Activated T-cell treated with anti-CD3 and anti-CD28 coated beads, Interleukin-2, amount 50 U/mL, for 24 hours (primary cell): Measurements from ENCODE around the gene OLFML2A.

Experiments used
- DNase-seq: peaks from one replicate; pipeline ENCODE4 v3.0.0-alpha.2; 2020
- H3K27ac Mint-ChIP-seq: 2 replicates; pipeline ENCODE4 v1.8.0; 2020; ENCODE audit warnings: mild to moderate bottlenecking, mixed read lengths
- H3K27me3 Mint-ChIP-seq: 2 replicates; pipeline ENCODE4 v1.8.0; 2020; ENCODE audit warnings: mixed read lengths
- H3K36me3 Mint-ChIP-seq: 2 replicates; pipeline ENCODE4 v1.8.0; 2020; ENCODE audit warnings: low read depth, mixed read lengths
- H3K4me1 Mint-ChIP-seq: 2 replicates; pipeline ENCODE4 v1.8.0; 2020; ENCODE audit warnings: low read depth, mixed read lengths
- H3K4me3 Mint-ChIP-seq: 2 replicates; pipeline ENCODE4 v1.8.0; 2020; ENCODE audit warnings: mild to moderate bottlenecking, moderate library complexity, mixed read lengths
- H3K9me3 Mint-ChIP-seq: 2 replicates; pipeline ENCODE4 v1.8.0; 2020; ENCODE audit warnings: mixed read lengths

Gene OLFML2A

GRCh38 chr9:124792257-124793014 is 15.5 kb downstream of the OLFML2A start:
- Mint-ChIP-seq H3K27ac (no peak overlapping the region), H3K4me1 (no peaks in the 10 kb centered on the region), H3K27me3 (peaks cover 33% of the 10 kb centered on the region), H3K9me3 (no peaks in the 10 kb centered on the region), H3K36me3 (no peaks in the 10 kb centered on the region), H3K4me3 (no peak overlapping the region)
- DNase-seq: no peak

GRCh38 chr9:124793015-124793541 is 16.1 kb downstream of the OLFML2A start:
- Mint-ChIP-seq H3K4me1 (no peaks in the 10 kb centered on the region), H3K36me3 (no peaks in the 10 kb centered on the region), H3K27me3 (peaks cover 35% of the 10 kb centered on the region), H3K4me3 (no peak overlapping the region), H3K27ac (no peak overlapping the region), H3K9me3 (no peaks in the 10 kb centered on the region)
- DNase-seq: no peak

GRCh38 chr9:124794902-124795491 is 18.1 kb downstream of the OLFML2A start:
- H3K9me3 Mint-ChIP-seq: no peaks in the 10 kb centered on the region
- no peak for DNase-seq
- no peaks in the 10 kb centered on the region for H3K4me1 Mint-ChIP-seq
- no peak overlapping the region for H3K4me3 Mint-ChIP-seq
- H3K27ac Mint-ChIP-seq: no peak overlapping the region
- no peaks in the 10 kb centered on the region for H3K36me3 Mint-ChIP-seq
- peaks cover 37% of the 10 kb centered on the region for H3K27me3 Mint-ChIP-seq

- no peak overlapping the region for H3K27ac Mint-ChIP-seq
- no peak for DNase-seq
- no peaks in the 10 kb centered on the region for H3K4me1 Mint-ChIP-seq
- no peaks in the 10 kb centered on the region for H3K9me3 Mint-ChIP-seq
- peaks cover 37% of the 10 kb centered on the region for H3K27me3 Mint-ChIP-seq
- H3K36me3 Mint-ChIP-seq: no peaks in the 10 kb centered on the region
- H3K4me3 Mint-ChIP-seq: no peak overlapping the region
Observed at GRCh38 chr9:124795881-124796431, 19.0 kb downstream of the OLFML2A start.

GRCh38 chr9:124797343-124798103 is 20.6 kb downstream of the OLFML2A start:
- no peak overlapping the region for H3K27ac Mint-ChIP-seq
- no peak overlapping the region for H3K4me3 Mint-ChIP-seq
- DNase-seq: no peak
- peaks cover 29% of the 10 kb centered on the region for H3K27me3 Mint-ChIP-seq
- no peaks in the 10 kb centered on the region for H3K9me3 Mint-ChIP-seq
- H3K36me3 Mint-ChIP-seq: no peaks in the 10 kb centered on the region
- no peaks in the 10 kb centered on the region for H3K4me1 Mint-ChIP-seq

- H3K27me3 Mint-ChIP-seq: peaks cover 17% of the 10 kb centered on the region
- no peak overlapping the region for H3K27ac Mint-ChIP-seq
- DNase-seq: no peak
- H3K9me3 Mint-ChIP-seq: no peaks in the 10 kb centered on the region
- H3K4me3 Mint-ChIP-seq: no peak overlapping the region
- no peaks in the 10 kb centered on the region for H3K4me1 Mint-ChIP-seq
- H3K36me3 Mint-ChIP-seq: no peaks in the 10 kb centered on the region
Observed at GRCh38 chr9:124799274-124800006, 22.5 kb downstream of the OLFML2A start.

- no peaks in the 10 kb centered on the region for H3K36me3 Mint-ChIP-seq
- peaks cover 17% of the 10 kb centered on the region for H3K27me3 Mint-ChIP-seq
- no peak for DNase-seq
- H3K27ac Mint-ChIP-seq: no peak overlapping the region
- no peak overlapping the region for H3K4me3 Mint-ChIP-seq
- H3K4me1 Mint-ChIP-seq: no peaks in the 10 kb centered on the region
- no peaks in the 10 kb centered on the region for H3K9me3 Mint-ChIP-seq
Observed at GRCh38 chr9:124800306-124801259, 23.6 kb downstream of the OLFML2A start.

- no peak overlapping the region for H3K4me3 Mint-ChIP-seq
- DNase-seq: no peak
- no peak overlapping the region for H3K27ac Mint-ChIP-seq
- H3K27me3 Mint-ChIP-seq: peaks cover 15% of the 10 kb centered on the region
- H3K9me3 Mint-ChIP-seq: no peaks in the 10 kb centered on the region
- no peaks in the 10 kb centered on the region for H3K36me3 Mint-ChIP-seq
- no peaks in the 10 kb centered on the region for H3K4me1 Mint-ChIP-seq
Observed at GRCh38 chr9:124801356-124801755, 24.4 kb downstream of the OLFML2A start.

- Mint-ChIP-seq H3K36me3 (no peaks in the 10 kb centered on the region), H3K27ac (no peak overlapping the region), H3K4me1 (no peaks in the 10 kb centered on the region), H3K9me3 (no peaks in the 10 kb centered on the region), H3K4me3 (no peak overlapping the region), H3K27me3 (peaks cover 6% of the 10 kb centered on the region)
- no peak for DNase-seq
Observed at GRCh38 chr9:124802426-124802825, 25.5 kb downstream of the OLFML2A start.

- Mint-ChIP-seq H3K27me3 (peaks cover 2% of the 10 kb centered on the region), H3K27ac (no peak overlapping the region), H3K36me3 (no peaks in the 10 kb centered on the region), H3K4me3 (no peak overlapping the region), H3K4me1 (no peaks in the 10 kb centered on the region), H3K9me3 (no peaks in the 10 kb centered on the region)
- no peak for DNase-seq
Observed at GRCh38 chr9:124803911-124804310, 27.0 kb downstream of the OLFML2A start.

- H3K9me3 Mint-ChIP-seq: no peaks in the 10 kb centered on the region
- peaks cover 2% of the 10 kb centered on the region for H3K27me3 Mint-ChIP-seq
- H3K4me1 Mint-ChIP-seq: no peaks in the 10 kb centered on the region
- no peaks in the 10 kb centered on the region for H3K36me3 Mint-ChIP-seq
- H3K27ac Mint-ChIP-seq: no peak overlapping the region
- DNase-seq: no peak
- no peak overlapping the region for H3K4me3 Mint-ChIP-seq
Observed at GRCh38 chr9:124805186-124805585, 28.3 kb downstream of the OLFML2A start.

GRCh38 chr9:124808246-124808956 is 31.5 kb downstream of the OLFML2A start:
- Mint-ChIP-seq H3K4me1 (no peaks in the 10 kb centered on the region), H3K36me3 (no peaks in the 10 kb centered on the region), H3K27ac (no peak overlapping the region), H3K9me3 (no peaks in the 10 kb centered on the region), H3K4me3 (no peak overlapping the region), H3K27me3 (peaks cover 2% of the 10 kb centered on the region)
- DNase-seq: no peak

- Mint-ChIP-seq H3K27ac (no peak overlapping the region), H3K27me3 (peaks cover 5% of the 10 kb centered on the region), H3K4me1 (no peaks in the 10 kb centered on the region), H3K9me3 (no peaks in the 10 kb centered on the region), H3K4me3 (no peak overlapping the region), H3K36me3 (no peaks in the 10 kb centered on the region)
- no peak for DNase-seq
Observed at GRCh38 chr9:124809211-124809610, 32.3 kb downstream of the OLFML2A start.
